SU-DHL-6 (cell line): ENCODE results near the gene TMEM79.

Experiments
- H2AFZ ChIP-seq: fragments of 200-600 bp; sonication (generic); 2 replicates; pipeline ENCODE4 v1.6.1; 2014; ENCODE audit warnings: low read depth, mild to moderate bottlenecking, moderate library complexity, mixed read lengths, antibody characterized with exemption, low read length; ENCODE audit not compliant: severe bottlenecking
- H3F3A ChIP-seq: fragments of 200-600 bp; shearing (Covaris generic); 2 replicates; pipeline ENCODE4 v1.6.0; 2016; ENCODE audit warnings: antibody characterized with exemption, mild to moderate bottlenecking; ENCODE audit not compliant: insufficient read depth
- H3K27ac ChIP-seq: fragments of 200-600 bp; sonication (generic); 2 replicates; pipeline ENCODE4 v1.5.1; 2016; ENCODE audit warnings: low read depth, mild to moderate bottlenecking, low read length, moderate library complexity, mixed read lengths
- H3K27me3 ChIP-seq: fragments of 200-600 bp; sonication (generic), shearing (Covaris generic); 2 replicates; pipeline ENCODE4 v1.6.0; 2014; ENCODE audit warnings: mild to moderate bottlenecking, low read length
- H3K36me3 ChIP-seq: fragments of 200-600 bp; sonication (generic); 2 replicates; pipeline ENCODE4 v1.6.1; 2014; ENCODE audit warnings: mild to moderate bottlenecking, low read length, mixed read lengths
- H3K4me2 ChIP-seq: fragments of 300-600, 200-600 bp; shearing (Covaris generic), sonication (generic); 2 replicates; pipeline ENCODE4 v1.6.0; 2014; ENCODE audit warnings: low read length, low read depth, mild to moderate bottlenecking; ENCODE audit not compliant: poor library complexity, severe bottlenecking
- H3K4me3 ChIP-seq: fragments of 200-600 bp; sonication (generic); 2 replicates; pipeline ENCODE4 v1.5.1; 2014; ENCODE audit warnings: antibody characterized with exemption, low read length, mild to moderate bottlenecking, mixed read lengths; ENCODE audit not compliant: insufficient read depth, poor library complexity, severe bottlenecking
- H3K79me2 ChIP-seq: fragments of 200-600 bp; sonication (generic); 2 replicates; pipeline ENCODE4 v1.6.1; 2014; ENCODE audit warnings: mild to moderate bottlenecking, low read length, moderate library complexity; ENCODE audit not compliant: insufficient read depth
- H3K9ac ChIP-seq: fragments of 200-600 bp; sonication (generic); 2 replicates; pipeline ENCODE4 v1.7.0; 2014; ENCODE audit warnings: mild to moderate bottlenecking, low read length
- H3K9me2 ChIP-seq: fragments of 200-600 bp; sonication (generic); replicated peaks from 2 replicates; pipeline ENCODE4 v1.6.1; 2014; ENCODE audit warnings: low read length; ENCODE audit not compliant: insufficient read depth
- H3K9me3 ChIP-seq: fragments of 200-600 bp; sonication (generic); 2 replicates; pipeline ENCODE4 v1.6.1; 2014; ENCODE audit warnings: low read length, mixed read lengths; ENCODE audit not compliant: insufficient read depth
- H4K20me1 ChIP-seq: fragments of 200-600 bp; sonication (generic); 2 replicates; pipeline ENCODE4 v1.6.1; 2014; ENCODE audit warnings: low read depth, mild to moderate bottlenecking, antibody characterized with exemption, low read length, moderate library complexity, mixed read lengths
- CTCF ChIP-seq: fragments of 200-600 bp; sonication (generic); IDR thresholded peaks from one replicate; pipeline ENCODE4 v1.5.1; 2017; ENCODE audit warnings: antibody characterized with exemption, mild to moderate bottlenecking, low read length, moderate library complexity; ENCODE audit not compliant: insufficient read depth, poor library complexity, severe bottlenecking
- EZH2phosphoT487 ChIP-seq: fragments of 200-600 bp; sonication (generic), shearing (Covaris generic); conservative IDR thresholded peaks from 2 replicates; pipeline ENCODE4 v1.6.1; 2018; ENCODE audit warnings: mild to moderate bottlenecking, antibody characterized with exemption, low read length, moderate library complexity, mixed read lengths

The TMEM79 gene

GRCh38 chr1:156268336-156268735 is 15.8 kb upstream of the TMEM79 start:
- Histone ChIP-seq H4K20me1 (no peaks in the 10 kb centered on the region), H3K4me2 (no peak overlapping the region), H3K27ac (no peak overlapping the region), H3K9ac (no peak overlapping the region), H3K79me2 (no peaks in the 10 kb centered on the region), H3F3A (0 out of 2 replicates have a peak, but pooled peaks cover 3% of the 10 kb centered on the region), H3K9me3 (no peaks in the 10 kb centered on the region), H3K36me3 (peaks cover 15% of the 10 kb centered on the region), H3K27me3 (no peaks in the 10 kb centered on the region), H3K9me2 (no peaks in the 10 kb centered on the region), H3K4me3 (no peak overlapping the region), H2AFZ (no peak overlapping the region)
- TF ChIP-seq CTCF (no peak), EZH2phosphoT487 (no peak)

- Histone ChIP-seq H2AFZ (no peak overlapping the region), H3K4me2 (no peak overlapping the region), H3K79me2 (no peaks in the 10 kb centered on the region), H3K9ac (no peak overlapping the region), H3F3A (0 out of 2 replicates have a peak, but pooled peaks cover 3% of the 10 kb centered on the region), H4K20me1 (no peaks in the 10 kb centered on the region), H3K27ac (no peak overlapping the region), H3K4me3 (no peak overlapping the region), H3K9me3 (no peaks in the 10 kb centered on the region), H3K9me2 (no peaks in the 10 kb centered on the region), H3K27me3 (no peaks in the 10 kb centered on the region), H3K36me3 (peaks cover 28% of the 10 kb centered on the region)
- no peak for TF ChIP-seq EZH2phosphoT487
- no peak for TF ChIP-seq CTCF
Measured at GRCh38 chr1:156270314-156270713, 13.8 kb upstream of the TMEM79 start.

GRCh38 chr1:156276532-156276931 is 7.6 kb upstream of the TMEM79 start:
- peaks cover 30% of the 10 kb centered on the region for H3K36me3 ChIP-seq
- TF ChIP-seq CTCF (no peak), EZH2phosphoT487 (no peak)

More at GRCh38 chr1:156276532-156276931, 7.6 kb upstream of the TMEM79 start:
- Histone ChIP-seq H3K4me3 (no peak overlapping the region), H4K20me1 (no peaks in the 10 kb centered on the region), H3K9ac (no peak overlapping the region), H3F3A (0 out of 2 replicates have a peak, but pooled peaks cover 6% of the 10 kb centered on the region), H3K4me2 (no peak overlapping the region), H3K27ac (no peak overlapping the region), H3K9me3 (no peaks in the 10 kb centered on the region), H2AFZ (no peak overlapping the region), H3K9me2 (no peaks in the 10 kb centered on the region), H3K27me3 (no peaks in the 10 kb centered on the region), H3K79me2 (peaks cover 34% of the 10 kb centered on the region)
